Keratinocyte (primary cell): ENCODE measurements around the gene RSAD1. TPM values are rescaled to one million over a fixed set of nuclear protein-coding genes. Genes with fewer than 3 reads are reported as not detected.

Source experiments
- DNase-seq: peaks from one replicate; pipeline ENCODE4 v3.0.0-alpha.2; 2011; ENCODE audit warnings: low read depth, missing footprints, low spot score
- FAIRE-seq: peaks from 2 replicates; lab custom pipeline; 2011; peaks lifted over from hg19 to GRCh38; lab: Jason Lieb, UNC
- H2AFZ ChIP-seq: 2 replicates; pipeline ENCODE4 v1.6.0; 2012; ENCODE audit warnings: low read length, control low read depth, inconsistent platforms; ENCODE audit not compliant: control insufficient read depth
- H3K27ac ChIP-seq: 2 replicates; pipeline ENCODE4 v1.5.1; 2011; ENCODE audit warnings: low read length; ENCODE audit not compliant: control insufficient read depth, insufficient read depth
- H3K27me3 ChIP-seq: 3 replicates; pipeline ENCODE4 v1.6.0; 2011; ENCODE audit warnings: low read length; ENCODE audit not compliant: control insufficient read depth, insufficient read depth; ENCODE audit errors: extremely low read depth
- H3K36me3 ChIP-seq, 2 experiments: 2 replicates in 1 of 2; 3 replicates in 1 of 2; pipeline ENCODE4 v1.5.1; 2011; ENCODE audit warnings: low read length in 2 of 2, mild to moderate bottlenecking in 1 of 2; ENCODE audit not compliant: control insufficient read depth in 2 of 2, insufficient read depth in 2 of 2; ENCODE audit errors: extremely low read depth in 1 of 2
- H3K4me1 ChIP-seq: 3 replicates; pipeline ENCODE4 v1.5.1; 2011; ENCODE audit warnings: low read length; ENCODE audit not compliant: control insufficient read depth, insufficient read depth; ENCODE audit errors: extremely low read depth
- H3K4me2 ChIP-seq: 3 replicates; pipeline ENCODE4 v1.6.0; 2011; ENCODE audit warnings: low read depth, low read length; ENCODE audit not compliant: control insufficient read depth, insufficient read depth; ENCODE audit errors: extremely low read depth
- H3K4me3 ChIP-seq, 3 experiments: fragments of 200-600 bp in 1 of 3; sonication (generic) in 1 of 3; 2 replicates in 2 of 3; 3 replicates in 1 of 3; pipeline ENCODE4 v1.5.1; 2011 to 2016; ENCODE audit warnings: low read length in 3 of 3, mild to moderate bottlenecking in 3 of 3, control low read depth in 2 of 3, inconsistent platforms in 1 of 3, low read depth in 1 of 3, mixed read lengths in 1 of 3, mixed run types in 1 of 3, moderate library complexity in 1 of 3; ENCODE audit not compliant: control insufficient read depth in 2 of 3, insufficient read depth in 2 of 3; ENCODE audit errors: extremely low read depth in 1 of 3
- H3K79me2 ChIP-seq: 2 replicates; pipeline ENCODE4 v1.6.0; 2012; ENCODE audit warnings: low read length; ENCODE audit not compliant: control insufficient read depth, insufficient read depth
- H3K9ac ChIP-seq: 3 replicates; pipeline ENCODE4 v1.6.0; 2011; ENCODE audit warnings: low read length; ENCODE audit not compliant: control insufficient read depth, insufficient read depth; ENCODE audit errors: extremely low read depth
- H3K9me1 ChIP-seq: 3 replicates; pipeline ENCODE4 v1.6.0; 2011; ENCODE audit warnings: low read length; ENCODE audit not compliant: control insufficient read depth, insufficient read depth; ENCODE audit errors: extremely low read depth
- H3K9me3 ChIP-seq: 2 replicates; pipeline ENCODE4 v1.5.1; 2012; ENCODE audit warnings: low read depth, low read length; ENCODE audit not compliant: control insufficient read depth
- H4K20me1 ChIP-seq: 3 replicates; pipeline ENCODE4 v1.6.0; 2011; ENCODE audit warnings: low read length; ENCODE audit not compliant: control insufficient read depth, insufficient read depth; ENCODE audit errors: extremely low read depth
- EZH2 ChIP-seq: IDR thresholded peaks from one replicate; pipeline ENCODE4 v1.6.1; 2012; ENCODE audit warnings: inconsistent platforms, mild to moderate bottlenecking, low read length, moderate library complexity
- dilution Hi-C: fragments of 300-500 bp; cut with MboI; formaldehyde crosslinking; loops from one replicate; pipeline ENCODE4 v1.7.0; 2020; ENCODE audit warnings: low sequenced_read_pairs; ENCODE audit not compliant: extremely low pct_ligation_motif_present
- polyA plus RNA-seq, 5 experiments: library from polyadenylated mRNA; depleted of rRNA in 3 of 5; stranded (reverse) in 3 of 5; stranded (forward) in 1 of 5; unstranded in 1 of 5; fragments of >200 nt; gene quantifications; 1 replicate in 1 of 5; 2 replicates in 3 of 5; 3 replicates in 1 of 5; pipeline versions ENCODE4 v1.2.1 to v1.2.3, GENCODE V29; 2011 to 2012; ENCODE audit warnings: missing spikeins in 2 of 5, low read depth in 1 of 5, low replicate concordance in 1 of 5
- TF ChIP-seq, protein P1 (sequence below), 3 experiments: IDR thresholded peaks in 1 of 3; conservative IDR thresholded peaks in 1 of 3; optimal IDR thresholded peaks in 1 of 3; 2 replicates in 2 of 3; 3 replicates in 1 of 3; pipeline versions ENCODE3 to v1.5.1; 2011; ENCODE audit warnings: low read length in 3 of 3, mild to moderate bottlenecking in 3 of 3, moderate library complexity in 2 of 3, control low read depth in 1 of 3, inconsistent platforms in 1 of 3; ENCODE audit not compliant: insufficient read depth in 2 of 3; ENCODE audit errors: extremely low read depth in 1 of 3

RSAD1 gene
- polyA plus RNA-seq, 1 donor (not counting 4 experiments of a cell fraction or from before 2014, with no cell fraction given): 28.2 TPM

DNA sequence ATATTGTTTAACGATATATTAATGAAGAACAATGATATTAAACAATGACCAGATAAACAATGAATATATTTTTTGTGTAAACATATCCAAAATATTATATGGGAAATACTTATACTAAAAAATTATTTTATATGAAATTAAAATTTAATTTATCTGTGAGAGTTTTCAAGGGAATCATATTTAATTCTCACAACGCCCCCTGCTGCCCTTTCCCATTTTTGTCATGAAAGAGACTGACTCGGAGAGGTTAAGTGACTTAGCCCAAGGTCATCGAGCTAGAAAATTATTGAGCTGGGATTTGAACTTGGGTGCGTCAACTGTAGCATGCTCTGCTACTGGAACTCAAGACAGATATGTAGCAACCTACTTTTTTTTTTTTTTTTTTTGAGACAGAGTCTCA lies 22.4 kb downstream of the RSAD1 start:
- dilution Hi-C loops: no loop called here
- no peak for TF ChIP-seq EZH2
- TF ChIP-seq, protein P1, sequence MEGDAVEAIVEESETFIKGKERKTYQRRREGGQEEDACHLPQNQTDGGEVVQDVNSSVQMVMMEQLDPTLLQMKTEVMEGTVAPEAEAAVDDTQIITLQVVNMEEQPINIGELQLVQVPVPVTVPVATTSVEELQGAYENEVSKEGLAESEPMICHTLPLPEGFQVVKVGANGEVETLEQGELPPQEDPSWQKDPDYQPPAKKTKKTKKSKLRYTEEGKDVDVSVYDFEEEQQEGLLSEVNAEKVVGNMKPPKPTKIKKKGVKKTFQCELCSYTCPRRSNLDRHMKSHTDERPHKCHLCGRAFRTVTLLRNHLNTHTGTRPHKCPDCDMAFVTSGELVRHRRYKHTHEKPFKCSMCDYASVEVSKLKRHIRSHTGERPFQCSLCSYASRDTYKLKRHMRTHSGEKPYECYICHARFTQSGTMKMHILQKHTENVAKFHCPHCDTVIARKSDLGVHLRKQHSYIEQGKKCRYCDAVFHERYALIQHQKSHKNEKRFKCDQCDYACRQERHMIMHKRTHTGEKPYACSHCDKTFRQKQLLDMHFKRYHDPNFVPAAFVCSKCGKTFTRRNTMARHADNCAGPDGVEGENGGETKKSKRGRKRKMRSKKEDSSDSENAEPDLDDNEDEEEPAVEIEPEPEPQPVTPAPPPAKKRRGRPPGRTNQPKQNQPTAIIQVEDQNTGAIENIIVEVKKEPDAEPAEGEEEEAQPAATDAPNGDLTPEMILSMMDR (optimal IDR thresholded peaks at IDR 0.05 in 1 of 3, IDR thresholded peaks at IDR 0.05 in 1 of 3, conservative IDR thresholded peaks at IDR 0.05 in 1 of 3; ENCODE audit: extremely low read depth in 1 of 3, insufficient read depth in 2 of 3, low read length in 3 of 3): peak in 2 of 3 experiments; percentile 25 to 39
- Histone ChIP-seq H3K9me3 (no peaks in the 10 kb centered on the region), H4K20me1 (no peaks in the 10 kb centered on the region), H3K27me3 (no peaks in the 10 kb centered on the region), H3K9me1 (no peaks in the 10 kb centered on the region), H3K27ac (no peak overlapping the region), H3K79me2 (no peaks in the 10 kb centered on the region), H3K36me3 (no peaks in the 10 kb centered on the region), H3K4me3 (no peak overlapping the region), H2AFZ (no peak overlapping the region), H3K4me2 (no peak overlapping the region), H3K4me1 (peaks cover 33% of the 10 kb centered on the region), H3K9ac (no peak overlapping the region)
- DNase-seq (no peak), FAIRE-seq (no peak)

DNA sequence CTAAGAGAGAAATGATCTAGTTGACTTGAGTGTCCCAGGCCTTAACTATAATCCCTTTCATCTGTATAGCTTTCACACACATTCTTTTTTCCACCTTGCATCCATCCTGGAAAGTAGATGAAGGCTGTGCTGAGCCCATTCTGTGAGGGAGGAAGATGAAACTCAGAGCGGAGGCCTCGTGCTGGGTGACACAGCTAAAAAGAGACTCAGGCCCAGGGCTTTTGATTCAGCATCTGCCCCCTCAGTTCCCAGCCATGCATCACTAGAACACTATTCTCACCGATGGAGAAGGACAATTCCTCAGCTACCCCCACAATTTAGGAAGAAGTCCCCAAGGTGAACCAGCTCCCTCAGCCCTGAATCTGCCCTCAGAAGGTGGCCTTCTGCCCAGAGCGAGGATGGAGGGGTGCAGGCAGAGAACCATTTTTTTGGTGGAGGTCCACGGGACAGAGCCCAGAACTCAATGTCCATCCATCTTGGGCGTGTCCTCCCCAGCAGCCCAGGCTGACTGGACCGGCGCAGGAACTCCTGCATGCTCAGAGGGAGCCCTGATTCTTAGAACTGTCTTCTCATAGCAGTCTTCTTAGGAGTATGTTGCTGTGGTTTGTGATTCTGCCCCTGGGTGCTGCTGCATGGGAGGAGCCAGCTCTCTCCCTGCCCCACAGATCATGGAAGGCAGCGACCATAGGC lies 23.8 kb downstream of the RSAD1 start:
- dilution Hi-C loops: no loop called here
- H3K9ac ChIP-seq: no peak overlapping the region
- TF ChIP-seq, protein P1 (optimal IDR thresholded peaks at IDR 0.05 in 1 of 3, IDR thresholded peaks at IDR 0.05 in 1 of 3, conservative IDR thresholded peaks at IDR 0.05 in 1 of 3; ENCODE audit: extremely low read depth in 1 of 3, insufficient read depth in 2 of 3, low read length in 3 of 3): no peak
- no peak for TF ChIP-seq EZH2
- FAIRE-seq: no peak
- no peaks in the 10 kb centered on the region for H3K9me1 ChIP-seq
- peaks cover 37% of the 10 kb centered on the region for H3K4me1 ChIP-seq
- no peak overlapping the region for H2AFZ ChIP-seq
- no peaks in the 10 kb centered on the region for H3K27me3 ChIP-seq
- no peak overlapping the region for H3K4me2 ChIP-seq
- H4K20me1 ChIP-seq: no peaks in the 10 kb centered on the region
- H3K36me3 ChIP-seq: no peaks in the 10 kb centered on the region
- no peak for DNase-seq
- H3K79me2 ChIP-seq: no peaks in the 10 kb centered on the region
- no peak overlapping the region for H3K27ac ChIP-seq
- H3K9me3 ChIP-seq: no peaks in the 10 kb centered on the region
- H3K4me3 ChIP-seq: no peak overlapping the region
